ENCODE data around the gene ARHGAP44.

ARHGAP44 gene

GRCh38 chr17:12899604-12900003 lies 110.3 kb downstream of the ARHGAP44 start:
- DNase-seq (ENCODE audit: low read depth, low spot score): no peak

- DNase-seq (ENCODE audit: low read depth, low spot score): no peak
Observed at GRCh38 chr17:12900474-12900873, 111.2 kb downstream of the ARHGAP44 start.

DNA sequence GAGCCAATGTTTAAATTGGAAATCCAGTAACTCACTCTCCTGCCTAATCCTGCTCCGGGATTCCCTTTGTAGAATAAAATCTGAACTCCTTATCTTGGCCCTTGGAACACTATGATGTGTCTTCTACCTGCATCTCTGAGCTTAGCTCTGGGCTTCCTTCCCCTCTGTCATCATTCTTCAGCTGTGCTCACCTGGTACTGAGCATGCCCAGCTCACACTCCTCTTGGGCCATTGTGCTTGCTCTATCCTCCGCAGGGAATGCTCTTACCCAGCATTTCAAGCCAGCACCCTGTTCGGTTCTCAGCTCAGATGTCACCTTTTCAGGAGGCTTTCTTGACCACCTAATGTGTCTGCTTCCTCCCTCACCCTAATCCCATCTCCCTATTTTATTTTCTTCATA lies 112.7 kb downstream of the ARHGAP44 start:
- DNase-seq (ENCODE audit: low read depth, low spot score): no peak

- no peak for DNase-seq (ENCODE audit: low read depth, low spot score)
Observed at GRCh38 chr17:12907477-12907876, 118.2 kb downstream of the ARHGAP44 start.

DNA sequence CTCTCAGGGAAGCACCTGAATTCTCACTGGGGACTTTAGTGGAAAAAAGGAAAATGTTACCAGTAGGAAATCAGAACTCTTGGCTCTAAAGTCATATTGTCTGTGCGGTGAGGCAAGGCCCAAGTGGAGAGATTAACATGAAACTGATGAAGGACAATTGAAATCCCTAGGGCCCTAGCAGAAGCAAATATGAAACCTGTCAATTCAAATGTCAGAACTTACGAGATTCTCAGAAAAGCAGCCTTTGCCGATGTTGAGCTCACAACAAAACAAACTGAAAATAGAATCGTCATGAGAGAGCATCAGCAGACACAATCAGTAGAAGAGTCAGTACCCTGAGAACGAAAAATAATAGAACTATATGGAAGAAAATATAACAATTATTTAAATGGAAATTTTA lies 119.7 kb downstream of the ARHGAP44 start:
- no peak for DNase-seq (ENCODE audit: low read depth, low spot score)

GRCh38 chr17:12909511-12909910 lies 120.2 kb downstream of the ARHGAP44 start:
- no peak for DNase-seq (ENCODE audit: low read depth, low spot score)

DNA sequence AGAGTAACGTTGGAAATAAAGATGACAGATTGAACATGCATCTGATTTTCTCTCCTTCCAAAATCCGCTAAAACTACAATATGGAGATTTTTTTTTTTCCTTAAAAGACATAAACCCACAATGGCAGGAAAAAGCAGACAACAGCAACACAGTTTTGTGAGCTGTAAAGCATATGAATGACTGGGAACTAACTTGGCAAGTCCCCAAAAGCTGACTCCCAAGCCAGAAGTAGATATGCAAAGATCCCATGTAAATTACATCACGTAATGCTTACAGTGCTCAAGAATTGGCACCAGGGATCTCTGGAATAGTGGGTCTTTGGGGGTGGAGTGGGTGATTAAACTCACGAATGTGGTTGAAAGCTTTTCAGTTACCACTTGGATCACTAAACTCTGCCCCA lies 121.9 kb downstream of the ARHGAP44 start:
- DNase-seq (ENCODE audit: low read depth, low spot score): no peak

DNA sequence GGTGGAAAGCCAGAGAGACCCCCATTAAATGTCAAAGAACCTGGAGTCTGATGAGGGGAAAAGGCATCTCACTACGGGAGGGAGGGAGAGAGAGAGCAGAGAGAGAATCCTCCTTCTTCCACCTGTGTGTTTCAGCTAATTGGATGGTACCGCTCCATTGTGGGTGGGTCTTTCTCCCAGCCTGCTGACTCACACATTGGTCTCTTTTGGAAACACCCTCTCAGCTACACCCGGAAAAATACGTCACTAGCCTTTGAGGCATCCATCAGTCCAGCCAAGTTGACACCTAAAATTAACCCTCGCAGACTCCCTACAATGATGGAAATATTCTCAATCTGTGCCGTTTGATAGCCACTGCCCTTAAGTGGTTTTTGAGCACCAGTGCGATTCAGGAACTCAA lies 128.1 kb downstream of the ARHGAP44 start:
- DNase-seq (ENCODE audit: low read depth, low spot score): no peak

- DNase-seq (ENCODE audit: low read depth, low spot score): no peak
Observed at GRCh38 chr17:12918142-12918541, 128.8 kb downstream of the ARHGAP44 start.

- no peak for DNase-seq (ENCODE audit: low read depth, low spot score)
Observed at GRCh38 chr17:12922120-12922519, 132.8 kb downstream of the ARHGAP44 start.

GRCh38 chr17:12924614-12925013 lies 135.3 kb downstream of the ARHGAP44 start:
- DNase-seq (ENCODE audit: low read depth, low spot score): no peak

- no peak for DNase-seq (ENCODE audit: low read depth, low spot score)
Observed at GRCh38 chr17:12927001-12927400, 137.7 kb downstream of the ARHGAP44 start.

GRCh38 chr17:12927541-12928425 lies 138.5 kb downstream of the ARHGAP44 start:
- no peak for DNase-seq (ENCODE audit: low read depth, low spot score)

GRCh38 chr17:12928736-12929135 lies 139.4 kb downstream of the ARHGAP44 start:
- DNase-seq (ENCODE audit: low read depth, low spot score): no peak

DNA sequence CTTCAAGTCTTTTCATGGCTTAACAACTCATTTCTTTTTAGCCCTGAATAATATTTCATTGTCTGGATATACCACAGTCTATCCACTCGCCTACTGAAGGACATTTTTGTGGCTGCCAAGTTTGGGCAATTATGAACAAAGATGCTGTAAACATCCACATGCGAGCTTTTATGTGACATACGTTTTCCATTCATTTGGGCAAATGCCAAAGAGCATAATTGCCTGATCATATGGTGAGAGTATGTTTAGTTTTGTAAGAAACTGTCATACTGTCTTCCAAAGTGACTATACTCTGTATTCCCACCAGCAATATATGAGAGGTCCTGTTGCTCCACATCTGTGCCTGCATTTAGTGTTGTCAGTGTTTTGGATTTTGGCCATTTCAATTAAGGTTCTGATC lies 147.2 kb downstream of the ARHGAP44 start:
- DNase-seq (ENCODE audit: low read depth, low spot score): no peak

DNA sequence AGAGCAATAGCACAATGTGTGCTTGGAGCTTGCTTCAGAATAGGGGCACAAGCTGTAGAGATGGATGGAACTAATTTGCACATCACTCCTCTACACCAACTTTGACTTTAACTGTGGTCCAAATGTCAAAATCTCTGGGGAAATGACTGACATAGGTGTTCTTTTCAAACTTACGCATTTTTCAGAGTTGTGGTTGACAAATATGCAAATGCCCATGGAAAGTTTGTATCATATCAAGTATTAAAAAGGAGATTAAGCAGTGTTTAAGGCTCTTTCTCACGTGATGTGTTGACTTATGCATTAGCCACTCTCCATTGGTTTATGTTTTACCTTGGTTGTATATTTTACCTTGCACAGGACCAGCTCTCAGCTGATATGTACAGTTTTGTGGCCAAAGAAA lies 151.4 kb downstream of the ARHGAP44 start:
- DNase-seq (ENCODE audit: low read depth, low spot score): no peak

DNA sequence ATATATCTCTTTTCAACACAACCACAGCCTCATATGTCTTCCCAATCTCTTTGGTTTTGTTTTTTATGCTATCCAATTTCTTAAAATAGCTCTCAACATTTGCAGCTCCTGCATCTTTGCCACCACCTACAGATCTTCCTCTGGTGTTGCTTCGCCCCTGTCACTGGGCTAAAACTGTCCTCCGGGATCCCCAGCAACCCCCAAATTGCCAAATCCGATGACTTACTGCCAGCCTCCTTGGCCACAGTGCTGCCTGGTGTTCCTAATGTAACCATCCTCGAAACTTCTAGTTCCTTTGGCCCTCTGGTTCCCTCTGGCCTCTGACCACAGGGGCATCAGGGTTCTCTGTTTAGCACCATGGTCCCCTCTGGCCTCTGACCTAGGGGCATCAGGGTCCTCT lies 157.7 kb downstream of the ARHGAP44 start:
- DNase-seq (ENCODE audit: low read depth, low spot score): no peak

DNA sequence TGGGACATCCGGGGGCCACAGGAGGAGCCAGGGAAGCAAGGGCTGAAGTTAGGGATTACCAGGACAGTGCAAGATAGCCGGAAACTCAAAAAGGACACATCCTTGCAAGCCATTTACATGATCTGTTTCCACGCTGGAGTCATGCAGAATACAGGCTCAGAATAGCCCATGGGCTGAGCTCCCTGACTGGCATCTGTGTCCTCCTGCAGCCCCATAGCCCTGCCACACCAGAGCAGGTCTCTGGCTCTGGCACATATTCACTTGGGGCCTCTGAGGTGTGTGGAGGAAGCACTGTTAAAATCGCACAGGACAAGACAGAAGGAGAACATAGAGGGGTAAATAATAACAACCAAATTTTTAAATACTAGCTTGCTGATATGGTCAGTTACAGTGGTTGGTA lies 162.7 kb downstream of the ARHGAP44 start:
- no peak for DNase-seq (ENCODE audit: low read depth, low spot score)

GRCh38 chr17:12953156-12953555 lies 163.9 kb downstream of the ARHGAP44 start:
- DNase-seq (ENCODE audit: low read depth, low spot score): no peak

GRCh38 chr17:12955521-12955920 lies 166.2 kb downstream of the ARHGAP44 start:
- DNase-seq (ENCODE audit: low read depth, low spot score): no peak

DNA sequence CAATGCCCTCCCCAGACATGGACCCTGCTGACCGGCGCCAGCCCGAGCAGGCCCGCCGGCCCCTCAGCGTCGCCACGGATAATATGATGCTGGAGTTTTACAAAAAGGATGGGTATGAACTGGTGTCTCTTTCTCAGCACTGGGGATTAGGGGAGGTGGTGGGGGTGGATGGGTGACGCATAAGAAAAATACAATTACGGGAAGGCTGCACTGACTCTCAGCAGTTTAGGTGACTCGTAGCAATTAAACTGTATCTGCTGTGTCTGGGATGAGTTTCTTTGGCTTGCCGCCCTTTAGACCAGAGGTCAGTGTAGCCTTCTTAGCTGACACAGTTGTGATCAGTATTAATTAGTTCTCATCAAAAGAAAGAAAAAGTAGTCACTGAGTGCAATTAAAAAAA lies 169.5 kb downstream of the ARHGAP44 start:
- no peak for DNase-seq (ENCODE audit: low read depth, low spot score)

DNA sequence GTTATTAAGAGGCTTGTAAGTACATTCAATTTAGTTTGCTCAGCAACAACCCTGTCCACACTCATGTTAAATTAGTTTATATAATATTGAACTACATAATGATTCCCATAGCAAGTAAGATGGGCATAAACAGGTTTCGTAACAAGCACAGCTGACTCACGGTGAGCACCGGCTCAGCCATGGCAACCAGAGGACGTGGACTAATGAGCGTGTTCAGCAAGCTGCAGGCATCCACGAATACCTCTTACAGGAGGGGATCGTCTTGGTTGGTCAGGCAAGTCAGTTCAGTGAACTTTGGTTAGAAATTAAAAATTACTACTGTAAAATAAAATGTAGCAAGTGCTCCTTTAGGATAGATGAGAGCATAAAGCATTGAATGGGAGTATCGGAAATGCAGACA lies 170.1 kb downstream of the ARHGAP44 start:
- no peak for DNase-seq (ENCODE audit: low read depth, low spot score)

DNA sequence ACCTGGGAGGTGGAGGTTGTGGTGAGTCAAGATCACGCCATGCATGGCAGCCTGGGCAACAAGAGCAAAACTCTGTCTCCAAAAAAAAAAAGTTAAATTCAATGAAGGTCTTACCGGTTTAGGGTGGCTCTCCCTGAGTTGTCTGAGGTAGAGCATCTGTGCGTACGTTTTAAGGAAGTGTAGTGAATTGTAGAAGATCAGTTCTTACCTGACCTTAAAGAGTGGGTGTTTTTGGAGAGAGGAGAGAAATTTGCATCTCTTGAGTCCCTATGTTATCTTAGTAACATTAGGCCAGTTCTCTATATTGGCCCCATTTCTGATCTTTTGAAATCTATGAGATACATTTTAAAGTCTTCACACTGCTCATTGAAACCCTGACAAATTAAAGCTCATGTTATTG lies 172.4 kb downstream of the ARHGAP44 start:
- no peak for DNase-seq (ENCODE audit: low read depth, low spot score)

GRCh38 chr17:12963505-12963904 lies 174.2 kb downstream of the ARHGAP44 start:
- DNase-seq (ENCODE audit: low read depth, low spot score): no peak
